GM12892 (cell line): ENCODE data around the gene BFSP1.

Source experiments
- POLR2A ChIP-seq: IDR thresholded peaks from 2 replicates; pipeline ENCODE4 v1.6.1; 2011; ENCODE audit warnings: low read depth, low read length, control low read depth
- POLR2AphosphoS5 ChIP-seq: IDR thresholded peaks from 2 replicates; pipeline ENCODE4 v1.6.1; 2011; ENCODE audit warnings: low read depth, low read length, control low read depth

- TF ChIP-seq POLR2A (no peak), POLR2AphosphoS5 (no peak)
Measured at GRCh38 chr20:17537959-17538358, 6.8 kb upstream of the BFSP1 start.
